RCC 7860 (cell line): ENCODE data around the gene NFE2L1.
A peak's percentile ranks its signal among the peaks of the same experiment; 100 is the strongest.
"Not testable (repeated sequence)": the region's sequence is repeated elsewhere in the genome, so short reads cannot be mapped to it uniquely, and the experiment has no call there.

Experiments used
- DNase-seq: peaks from one replicate; pipeline ENCODE4 v3.0.0-alpha.2; 2015; ENCODE audit warnings: low spot score
- FAIRE-seq: peaks from 2 replicates; lab custom pipeline; 2012; peaks lifted over from hg19 to GRCh38; lab: Jason Lieb, UNC

The NFE2L1 gene

DNA sequence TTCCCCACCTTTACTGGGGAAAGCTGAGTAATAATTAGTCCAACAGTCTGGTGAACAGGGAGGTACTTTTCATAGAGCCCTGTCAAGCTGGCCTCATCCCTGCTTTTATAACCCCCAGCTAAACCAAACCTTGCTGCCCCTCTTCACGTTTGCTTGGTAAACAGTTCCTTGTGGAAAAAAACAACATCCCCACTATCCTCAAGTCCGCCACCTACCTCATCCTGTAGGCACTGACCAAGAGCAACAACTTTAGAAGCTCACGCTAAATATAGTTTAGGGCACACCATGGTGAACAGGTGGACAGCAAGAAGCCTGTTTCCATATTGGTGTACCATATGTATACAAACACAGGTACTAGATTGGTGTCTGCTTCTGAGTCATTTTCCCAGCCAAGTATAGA, 16.5 kb downstream of the NFE2L1 start:
- no peak for DNase-seq
- no peak for FAIRE-seq

GRCh38 chr17:48066192-48066591, 18.0 kb downstream of the NFE2L1 start:
- FAIRE-seq (no peak), DNase-seq (no peak)

DNA sequence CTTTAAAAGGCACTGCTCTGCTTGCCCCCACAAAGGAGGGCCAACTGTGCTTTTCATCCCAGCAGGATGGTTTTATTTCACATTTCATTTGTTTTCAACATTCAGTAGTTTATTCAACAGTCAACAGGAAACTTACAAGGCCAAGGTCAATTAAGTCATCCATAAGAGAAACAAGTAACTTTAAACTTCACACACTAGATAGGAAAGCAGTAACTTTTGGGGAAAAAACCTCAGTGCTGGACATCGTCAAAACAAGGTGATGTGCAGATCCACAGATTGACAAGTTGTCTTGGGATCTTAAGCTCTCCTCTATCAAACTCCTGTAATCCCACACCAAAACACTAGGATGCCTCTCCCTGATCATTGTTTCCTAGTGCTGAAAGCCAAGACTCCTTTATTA, 18.5 kb downstream of the NFE2L1 start:
- FAIRE-seq (no peak), DNase-seq (no peak)

DNA sequence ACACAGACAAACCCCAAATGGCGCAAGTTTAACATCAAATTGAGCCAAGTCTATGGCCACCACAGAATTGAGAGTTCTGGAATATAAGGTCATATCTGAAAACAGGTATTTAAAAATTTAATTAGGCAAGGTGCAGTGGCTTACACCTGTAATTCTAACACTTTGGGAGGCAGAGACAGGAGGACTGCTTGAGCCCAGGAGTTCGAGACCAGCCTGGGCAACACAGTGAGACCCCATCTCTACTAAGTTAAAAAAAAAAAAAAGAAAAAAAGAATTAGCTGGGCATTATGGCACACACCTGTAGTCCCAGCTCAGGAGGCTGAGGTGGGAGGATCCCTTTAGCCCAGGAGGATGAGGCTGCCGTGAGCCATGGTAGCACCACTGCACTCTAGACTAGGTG, 19.1 kb downstream of the NFE2L1 start:
- FAIRE-seq (no peak), DNase-seq (no peak)

DNA sequence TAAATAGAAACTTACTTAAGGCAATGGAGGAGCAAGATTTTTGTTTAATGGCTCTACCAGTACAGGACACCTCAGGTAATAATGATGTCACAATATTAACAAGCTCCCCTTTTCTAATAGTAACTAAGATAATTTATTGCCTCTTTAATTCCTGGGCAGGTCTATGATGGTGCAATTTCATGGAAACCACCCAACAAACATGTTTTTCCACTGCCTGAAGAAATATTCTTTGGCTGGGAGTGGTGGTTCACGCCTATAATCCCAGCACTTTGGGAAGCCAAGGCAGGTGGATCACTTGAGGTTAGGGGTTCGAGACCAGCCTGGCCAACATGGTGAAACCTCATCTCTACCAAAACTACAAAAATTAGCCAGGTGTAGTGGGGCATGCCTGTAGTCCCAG, 19.6 kb downstream of the NFE2L1 start:
- not testable (repeated sequence) for FAIRE-seq, DNase-seq

DNA sequence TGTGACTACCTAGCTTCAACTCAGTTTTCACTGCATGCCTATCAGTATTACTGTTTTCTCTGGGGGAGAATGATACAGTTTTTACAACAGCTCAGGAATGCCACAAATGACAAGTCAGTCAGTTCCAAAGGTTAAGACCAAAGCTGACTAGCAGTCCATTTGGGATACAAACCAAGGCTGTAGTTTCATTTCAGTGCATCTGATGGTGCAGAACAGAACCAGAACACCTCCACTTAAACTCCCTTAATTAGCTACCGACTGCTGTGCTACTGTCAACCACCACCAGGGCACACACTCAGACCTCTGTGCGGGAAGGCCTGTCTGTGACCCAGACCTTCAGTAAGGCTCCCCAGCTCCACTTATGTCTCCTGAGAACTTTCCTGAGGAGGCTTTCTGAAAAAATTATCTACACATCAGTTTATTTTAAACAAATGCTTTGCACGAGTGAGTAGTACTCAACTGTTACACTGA, 20.4 kb downstream of the NFE2L1 start:
- no peak for DNase-seq
- FAIRE-seq: no peak

DNA sequence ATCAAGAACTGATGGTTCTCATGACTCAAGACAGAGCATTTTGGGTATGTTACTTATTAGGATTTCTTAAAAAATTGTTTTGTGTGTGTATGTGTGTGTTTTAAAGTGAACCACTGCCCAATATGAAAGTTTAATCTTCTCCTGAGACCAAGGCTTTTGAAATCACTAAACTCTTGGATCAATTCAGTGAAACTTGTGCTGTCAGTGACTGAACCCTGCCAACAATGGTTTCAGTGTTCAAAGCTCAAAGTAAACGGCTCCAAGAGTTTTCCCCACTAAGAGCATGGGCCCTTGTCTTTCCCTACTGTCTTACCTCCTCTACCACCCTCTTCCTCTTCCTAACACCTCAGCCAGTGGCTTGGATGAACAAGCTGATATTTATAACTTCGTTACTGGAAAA, 22.0 kb downstream of the NFE2L1 start:
- FAIRE-seq: no peak
- no peak for DNase-seq

DNA sequence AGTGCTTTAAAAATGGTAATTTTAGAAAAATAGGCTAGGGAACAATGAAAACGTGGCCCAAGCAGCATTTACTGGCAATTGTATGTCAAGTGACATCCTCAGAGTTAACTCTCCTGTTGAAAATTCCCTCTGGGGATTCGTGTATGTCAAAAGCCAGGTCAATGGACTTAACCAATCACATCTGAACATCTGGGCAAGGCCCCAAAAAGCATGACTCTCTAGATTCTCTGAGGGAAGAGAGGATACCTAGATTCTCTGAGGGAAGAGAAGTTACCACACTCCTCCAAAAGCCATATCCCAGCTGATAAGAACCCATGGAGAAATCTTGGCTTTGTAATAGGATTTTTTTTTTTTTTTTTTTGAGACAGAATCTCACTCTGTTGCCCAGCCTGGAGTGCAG, 23.5 kb downstream of the NFE2L1 start:
- DNase-seq (no peak), FAIRE-seq (no peak)

DNA sequence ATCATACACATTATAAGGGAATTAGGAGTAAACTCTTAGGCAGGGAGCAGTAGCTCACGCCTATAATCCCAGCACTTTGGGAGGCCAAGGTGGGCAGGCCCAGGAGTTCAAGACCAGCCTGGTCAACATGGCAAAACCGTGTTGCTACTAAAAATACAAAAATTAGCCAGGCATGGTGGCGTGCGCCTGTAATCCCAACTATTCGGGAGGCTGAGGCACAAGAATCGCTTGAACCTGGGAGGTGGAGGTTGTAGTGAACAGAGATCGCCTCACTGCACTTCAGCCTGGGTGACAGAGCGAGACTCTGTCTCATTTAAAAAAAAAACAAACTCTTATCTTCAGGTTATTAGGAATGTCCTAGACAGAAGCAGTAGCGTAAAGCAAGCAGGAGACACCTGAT, 24.7 kb downstream of the NFE2L1 start:
- not testable (repeated sequence) for DNase-seq, FAIRE-seq

GRCh38 chr17:48073566-48074094, 25.5 kb downstream of the NFE2L1 start:
- not testable (repeated sequence) for FAIRE-seq, DNase-seq

DNA sequence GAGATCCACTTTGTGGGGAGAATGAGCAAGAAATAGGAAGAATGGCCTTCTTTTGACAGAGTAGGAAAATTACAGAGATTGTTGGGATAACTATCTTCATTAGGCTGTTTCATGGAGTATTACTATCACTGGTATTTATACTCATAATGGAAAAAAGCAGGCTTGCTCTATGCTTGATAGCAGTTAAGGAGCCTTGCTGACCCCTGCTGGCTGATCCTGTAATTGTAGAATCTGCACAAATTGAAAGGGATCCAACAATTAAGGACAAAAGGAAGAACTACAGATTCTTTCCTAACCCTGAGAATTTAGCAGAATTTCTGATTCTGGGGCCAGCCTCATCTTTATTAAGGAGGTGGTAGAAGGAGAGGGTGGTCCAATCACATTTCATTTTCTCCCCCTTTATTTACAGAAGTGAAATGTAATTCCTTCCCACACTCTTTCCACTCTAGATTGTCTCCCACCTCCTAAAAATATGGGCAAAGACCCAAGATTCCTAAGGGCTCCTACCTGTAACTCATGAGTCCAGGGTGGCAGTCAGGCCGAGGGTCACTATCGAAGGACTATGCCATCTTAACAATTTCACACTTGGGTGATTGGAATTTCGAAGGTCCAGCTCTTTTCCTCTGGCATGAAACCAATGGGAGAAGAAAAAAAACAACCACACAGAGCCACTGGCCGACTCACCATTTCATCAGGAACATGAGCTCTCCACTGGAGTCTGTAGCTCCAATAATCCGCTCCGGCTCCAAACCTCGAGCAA, 26.3 kb downstream of the NFE2L1 start:
- FAIRE-seq (peak; percentile 89), DNase-seq (peak; percentile 84)

DNA sequence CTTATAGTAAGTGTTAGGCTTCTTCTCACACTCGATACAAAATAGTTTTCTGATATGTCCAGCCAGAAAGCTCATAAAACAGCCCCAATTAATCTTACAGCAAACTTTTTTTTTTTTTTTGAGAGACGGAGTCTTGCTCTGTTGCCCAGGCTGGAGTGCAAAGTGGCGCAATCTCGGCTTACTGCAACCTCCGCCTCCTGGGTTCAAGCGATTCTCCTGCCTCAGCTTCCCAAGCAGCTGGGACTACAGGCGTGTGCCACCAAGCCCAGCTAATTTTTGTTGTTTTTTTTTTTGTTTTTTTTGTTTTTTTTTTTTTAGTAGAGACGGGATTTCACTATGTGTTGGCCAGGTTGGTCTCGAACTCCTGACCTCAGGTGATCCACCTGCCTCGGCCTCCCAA, 29.0 kb downstream of the NFE2L1 start:
- not testable (repeated sequence) for DNase-seq, FAIRE-seq

GRCh38 chr17:48081858-48082257, 33.7 kb downstream of the NFE2L1 start:
- DNase-seq (no peak), FAIRE-seq (no peak)

DNA sequence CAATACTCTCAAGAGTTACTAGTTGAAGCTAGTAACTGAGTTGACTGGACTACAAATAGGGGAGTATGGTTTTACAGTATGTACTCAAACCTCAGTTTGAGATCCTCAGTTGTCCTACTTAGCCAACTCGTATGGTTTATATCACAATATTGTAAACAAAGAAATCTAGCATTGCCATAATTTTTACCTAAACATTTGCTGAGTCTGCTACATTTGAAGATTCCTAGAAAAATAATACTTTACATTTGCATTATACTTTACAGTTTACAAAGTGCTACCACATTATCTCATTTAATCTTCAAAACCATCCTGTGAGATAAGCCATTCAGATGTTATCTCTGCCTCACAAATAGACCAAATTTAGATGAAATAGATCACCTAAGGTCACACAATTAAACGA, 36.8 kb downstream of the NFE2L1 start:
- FAIRE-seq: no peak

DNA sequence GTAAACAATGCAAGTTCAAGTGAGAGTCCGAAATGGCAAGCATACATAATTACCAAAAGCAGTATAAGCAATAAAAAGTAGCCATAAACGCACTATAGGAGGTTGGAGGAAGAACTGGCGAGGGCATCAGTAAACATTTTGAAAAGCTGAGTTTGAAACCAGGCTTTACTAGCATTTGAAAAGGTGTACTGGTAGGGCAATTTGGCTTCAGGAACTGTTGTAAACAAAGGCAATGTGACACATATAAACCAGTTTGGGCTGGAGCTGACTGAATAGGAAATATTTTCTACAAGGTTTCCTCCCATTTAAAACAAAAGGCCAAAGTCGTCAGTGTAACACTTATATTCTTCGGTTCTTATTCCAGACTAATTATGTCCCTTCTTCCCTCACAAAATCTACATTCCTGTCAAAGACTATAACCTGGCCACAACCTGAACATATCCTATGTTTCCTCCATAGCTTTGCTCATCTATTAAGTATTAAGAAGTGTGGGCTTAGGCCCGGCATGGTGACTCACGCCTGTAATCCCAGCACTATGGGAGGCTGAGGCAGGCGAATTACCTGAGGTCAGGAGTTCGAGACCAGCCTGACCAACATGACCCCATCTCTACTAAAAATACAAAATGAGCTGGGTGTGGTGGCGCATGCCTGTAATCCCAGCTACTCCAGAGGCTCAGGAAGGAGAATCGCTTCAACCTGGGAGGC, 45.3 kb downstream of the NFE2L1 start:
- no peak for FAIRE-seq

More for the DNA sequence above, 36.8 kb downstream of the NFE2L1 start:
- DNase-seq: no peak

DNA sequence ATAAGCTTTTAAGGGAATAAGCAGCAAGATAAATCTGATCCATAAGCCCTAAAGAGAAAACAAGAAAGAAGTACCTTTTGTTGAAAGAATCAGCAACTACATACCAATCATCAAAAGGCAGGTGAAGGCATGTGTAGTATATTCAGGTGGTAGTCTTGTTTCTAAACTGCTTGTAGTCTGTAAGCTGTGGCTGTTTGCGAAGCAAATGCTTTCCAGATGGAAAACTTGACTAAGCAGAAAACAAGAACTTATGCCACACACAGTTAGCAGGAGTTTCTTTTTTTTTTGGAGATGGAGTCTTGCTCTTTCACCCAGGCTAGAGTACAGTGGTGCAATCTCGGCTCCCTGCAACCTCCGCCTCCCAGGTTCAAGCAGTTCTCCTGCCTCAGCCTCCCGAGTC, 47.5 kb downstream of the NFE2L1 start:
- DNase-seq (no peak), FAIRE-seq (no peak)

More for the DNA sequence above, 45.3 kb downstream of the NFE2L1 start:
- no peak for DNase-seq

- FAIRE-seq: no peak
- DNase-seq: peak; percentile 10
Observed at GRCh38 chr17:48100160-48100559, 52.0 kb downstream of the NFE2L1 start.

- FAIRE-seq: no peak
- DNase-seq: peak; percentile 24
Observed at GRCh38 chr17:48100591-48101011, 52.4 kb downstream of the NFE2L1 start.

DNA sequence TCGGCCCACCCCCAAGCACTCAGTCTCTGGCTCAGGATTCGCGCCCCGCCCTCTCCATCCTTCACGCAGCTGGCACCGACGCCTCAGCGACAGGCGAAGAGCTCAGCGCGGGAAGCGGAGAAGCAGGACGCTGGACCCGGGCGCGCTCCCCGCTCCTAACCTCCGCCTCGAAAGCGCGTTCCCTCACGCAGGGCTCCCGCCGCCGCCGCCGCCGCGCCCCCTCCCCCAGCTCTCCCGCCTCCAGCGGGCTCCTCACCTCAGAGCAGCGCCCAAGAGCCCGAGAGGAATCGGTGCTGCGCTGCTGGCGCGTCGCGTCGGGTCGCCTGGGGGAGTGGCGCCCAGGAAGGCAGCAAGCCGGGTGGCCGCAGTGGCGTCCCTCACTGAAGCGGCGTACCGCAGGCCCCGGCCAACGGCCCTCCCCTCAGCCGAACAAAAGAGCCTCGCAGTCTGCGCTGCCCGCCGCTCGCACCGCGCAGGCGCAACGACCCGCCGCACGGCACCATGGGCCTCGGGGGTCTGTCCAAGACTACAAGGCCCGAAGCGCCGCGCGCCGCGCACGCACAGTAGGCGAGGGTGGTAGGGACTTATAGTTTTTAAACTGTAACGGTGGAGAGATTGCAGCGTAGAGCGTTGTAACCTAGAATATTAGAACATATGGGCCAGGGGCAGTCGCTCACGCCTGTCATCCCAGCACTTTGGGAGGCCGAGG, 53.0 kb downstream of the NFE2L1 start, which contains the start of gene CBX1:
TSS of gene CBX1 (minus strand) at position 467 of the 709 bp plus-strand sequence. CDS start 24,474 bp downstream, outside the sequence.
- DNase-seq: peak; percentile 88
- no peak for FAIRE-seq

DNA sequence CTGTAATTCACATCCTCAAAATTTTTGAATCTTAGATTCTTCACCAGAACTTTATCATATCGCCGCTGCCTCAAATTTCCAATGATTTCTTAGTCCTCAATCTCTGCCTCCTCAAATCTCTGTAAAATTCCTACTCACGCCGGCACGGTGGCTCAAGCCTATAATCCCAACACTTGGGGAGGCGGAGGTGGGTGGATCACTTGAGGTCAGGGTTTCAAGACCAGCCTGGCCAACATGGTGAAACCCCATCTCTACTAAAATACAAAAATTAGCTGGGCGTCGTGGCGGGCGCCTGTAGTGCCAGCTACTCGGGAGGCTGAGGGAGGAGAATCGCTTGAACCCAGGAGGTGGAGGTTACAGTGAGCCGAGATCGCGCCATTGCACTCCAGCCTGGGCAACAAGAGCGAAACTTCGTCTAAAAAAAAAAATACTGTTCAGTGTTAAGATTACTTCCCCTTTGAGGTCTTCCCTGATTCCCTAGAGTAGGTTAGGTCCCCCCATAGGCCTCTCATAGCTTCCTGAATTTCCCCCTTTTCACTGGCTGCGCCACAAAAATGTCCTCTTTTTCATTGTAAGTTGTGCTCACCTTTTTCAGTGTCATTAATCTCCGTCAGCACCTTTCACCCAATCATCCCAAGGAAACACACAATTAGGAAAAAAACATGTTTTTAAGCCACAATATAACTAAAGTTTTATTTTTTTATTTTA, 54.0 kb downstream of the NFE2L1 start:
- DNase-seq: no peak
- FAIRE-seq: no peak
